Left lung (tissue), 10 donors: ENCODE measurements around the gene CCDC27. TPM values are rescaled to one million over a fixed set of nuclear protein-coding genes. Genes with fewer than 3 reads are reported as not detected.

Source experiments
- ATAC-seq: fragments of 200-7000 bp; cut with Tn5 transposase; one replicate; pipeline ENCODE4 v1.9.1; 2020; ENCODE audit warnings: moderate library complexity
- DNase-seq, 4 donors: peaks; one replicate each; pipeline ENCODE4 v3.0.0-alpha.2; 2013 to 2020
- H3K27ac ChIP-seq, 2 donors: fragments of 200-600 bp; sonication (generic) in 1 of 2; one replicate each; pipeline versions ENCODE4 v1.5.0 to v1.8.0; 2020 to 2021
- H3K27me3 ChIP-seq, 2 donors: fragments of 200-600 bp; sonication (generic) in 1 of 2; one replicate each; pipeline versions ENCODE4 v1.5.0 to v1.8.0; 2020 to 2021
- H3K36me3 ChIP-seq, 2 donors: fragments of 200-600 bp; sonication (generic) in 1 of 2; one replicate each; pipeline versions ENCODE4 v1.5.0 to v1.8.0; 2020 to 2021
- H3K4me1 ChIP-seq, 2 donors: fragments of 200-600 bp; one replicate each; pipeline ENCODE4 v1.8.0; 2021
- H3K4me3 ChIP-seq, 2 donors: fragments of 200-600 bp; sonication (generic) in 1 of 2; one replicate each; pipeline versions ENCODE4 v1.5.0 to v1.8.0; 2020 to 2021; ENCODE audit warnings: mild to moderate bottlenecking in 1 of 2
- H3K9me3 ChIP-seq, 2 donors: fragments of 200-600 bp; sonication (generic) in 1 of 2; one replicate each; pipeline versions ENCODE4 v1.5.0 to v1.8.0; 2020 to 2021
- CTCF ChIP-seq, 2 donors: fragments of 200-600 bp; sonication (generic) in 1 of 2; IDR thresholded peaks; one replicate each; pipeline versions ENCODE4 v1.5.0 to v1.8.0; 2021; ENCODE audit warnings: antibody characterized with exemption in 2 of 2
- intact Hi-C, 2 donors: fragments of 100-400 bp; cut with DNase I; formaldehyde crosslinking; loops; one replicate each; pipeline versions ENCODE4 v1.11.2 to v1.14.2; 2022
- polyA plus RNA-seq, 6 donors: library from polyadenylated mRNA; unstranded; fragments of 120-200 nt; gene quantifications; one replicate each; pipeline ENCODE4 v1.2.1, GENCODE V29; 2013; ENCODE audit not compliant: insufficient read length in 6 of 6
- total RNA-seq, 2 donors: library from RNA; stranded (reverse); fragmentation: NEBNext Ultra II Directional; extraction: Animal tissue kit (Norgen Biotek cat#: 25700); gene quantifications; one replicate each; pipeline ENCODE4 v1.2.1, GENCODE V29; 2021
- donor health status: DM: no; HTN: yes; CAD: no.
- donor health status: DM: no; HTN: no; CAD: no.

Gene CCDC27
- total and polyA plus RNA-seq, 8 donors = 0.17 to 0.31 (median 0.25) TPM; not detected in 2

DNA sequence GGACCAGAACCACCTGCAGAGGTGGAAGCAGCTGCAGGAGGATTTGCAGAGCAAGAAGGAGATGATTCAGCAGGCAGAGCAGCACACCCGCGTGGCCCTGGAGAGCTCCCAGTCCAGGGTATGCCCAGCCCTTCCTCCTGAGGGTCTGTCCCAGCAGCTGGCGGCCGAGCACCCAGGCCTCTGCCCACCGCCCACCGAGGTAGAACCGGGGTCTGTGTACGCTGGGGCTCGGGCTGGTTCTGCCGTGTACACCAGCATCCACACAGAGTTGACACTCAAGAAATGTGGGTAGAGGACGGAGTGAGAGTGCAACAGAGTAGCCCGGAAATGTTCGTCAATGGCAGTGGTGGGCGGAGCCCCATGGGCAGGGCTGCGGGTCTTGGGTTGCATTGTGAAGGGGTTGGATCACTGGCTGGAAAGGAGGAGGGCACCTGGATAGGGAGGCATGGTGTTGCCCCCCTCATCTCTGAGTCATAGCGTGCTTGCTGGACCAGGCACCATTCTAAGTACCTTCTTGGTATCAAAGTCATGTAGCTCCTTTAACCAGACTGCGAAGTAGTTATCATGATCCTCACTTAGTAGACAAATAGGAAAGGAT lies 15.2 kb downstream of the CCDC27 start:
- H3K4me1 ChIP-seq = peaks cover 4 to 9% of the 10 kb centered on the region in 2 donors
- H3K27me3 ChIP-seq = peaks cover 0 to 56% of the 10 kb centered on the region in 2 donors
- intact Hi-C loops = no loop called here
- H3K9me3 ChIP-seq = no peaks in the 10 kb centered on the region
- H3K27ac ChIP-seq = no peak overlapping the region
- DNase-seq = peak in 1 of 4 donors; percentile 55
- ATAC-seq = no peak
- no peak overlapping the region for H3K4me3 ChIP-seq
- no peaks in the 10 kb centered on the region for H3K36me3 ChIP-seq
- TF ChIP-seq CTCF (IDR thresholded peaks at IDR 0.05) = no peak

GRCh38 chr1:3768811-3769390 lies 16.7 kb downstream of the CCDC27 start:
- ATAC-seq (no peak), DNase-seq (peak in 1 of 4 donors; percentile 55)
- H3K27ac ChIP-seq = no peak overlapping the region
- no peak for TF ChIP-seq CTCF (IDR thresholded peaks at IDR 0.05)
- H3K9me3 ChIP-seq = no peaks in the 10 kb centered on the region
- intact Hi-C loops = no loop called here
- no peak overlapping the region for H3K4me3 ChIP-seq
- H3K27me3 ChIP-seq = peaks cover 0 to 54% of the 10 kb centered on the region in 2 donors
- H3K36me3 ChIP-seq = no peaks in the 10 kb centered on the region
- H3K4me1 ChIP-seq = peaks cover 4 to 13% of the 10 kb centered on the region in 2 donors

DNA sequence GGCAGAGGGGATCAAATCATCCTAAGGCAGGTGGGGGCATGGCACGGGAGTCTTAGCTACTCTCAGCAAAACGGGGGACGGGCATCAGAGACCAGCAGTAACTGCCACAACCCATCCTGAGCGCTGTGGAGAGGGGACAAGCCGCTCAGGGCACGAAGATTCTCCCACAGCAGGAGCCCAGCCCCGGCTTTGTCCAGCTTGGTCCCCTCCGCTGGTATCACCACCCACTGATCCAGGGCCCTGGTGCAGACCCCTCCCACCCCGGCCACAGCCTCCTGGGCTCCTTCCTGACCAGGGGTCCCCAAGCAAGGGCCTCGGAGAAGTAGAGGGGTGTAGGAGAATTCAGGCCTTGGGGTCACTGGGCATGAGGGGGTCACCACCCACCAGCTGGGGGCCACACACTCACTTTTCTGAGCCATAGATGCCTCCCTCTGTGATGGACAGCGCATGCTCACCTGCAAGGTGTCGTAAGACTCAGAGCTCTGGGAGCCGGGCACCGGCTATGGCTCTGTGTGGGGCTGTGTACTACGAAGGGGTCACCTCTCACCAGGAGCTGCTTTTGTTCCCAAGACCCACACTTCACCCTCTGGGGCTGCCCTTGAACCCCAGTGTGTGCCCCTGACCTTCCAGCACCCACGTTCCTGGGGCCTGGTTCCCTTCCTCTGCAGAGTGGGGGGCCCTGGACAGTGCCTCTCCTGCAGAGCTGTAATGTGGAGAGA lies 18.0 kb downstream of the CCDC27 start:
- no peak for ATAC-seq
- Histone ChIP-seq H3K27ac (no peak overlapping the region), H3K27me3 (peaks cover 0 to 53% of the 10 kb centered on the region in 2 donors)

DNA sequence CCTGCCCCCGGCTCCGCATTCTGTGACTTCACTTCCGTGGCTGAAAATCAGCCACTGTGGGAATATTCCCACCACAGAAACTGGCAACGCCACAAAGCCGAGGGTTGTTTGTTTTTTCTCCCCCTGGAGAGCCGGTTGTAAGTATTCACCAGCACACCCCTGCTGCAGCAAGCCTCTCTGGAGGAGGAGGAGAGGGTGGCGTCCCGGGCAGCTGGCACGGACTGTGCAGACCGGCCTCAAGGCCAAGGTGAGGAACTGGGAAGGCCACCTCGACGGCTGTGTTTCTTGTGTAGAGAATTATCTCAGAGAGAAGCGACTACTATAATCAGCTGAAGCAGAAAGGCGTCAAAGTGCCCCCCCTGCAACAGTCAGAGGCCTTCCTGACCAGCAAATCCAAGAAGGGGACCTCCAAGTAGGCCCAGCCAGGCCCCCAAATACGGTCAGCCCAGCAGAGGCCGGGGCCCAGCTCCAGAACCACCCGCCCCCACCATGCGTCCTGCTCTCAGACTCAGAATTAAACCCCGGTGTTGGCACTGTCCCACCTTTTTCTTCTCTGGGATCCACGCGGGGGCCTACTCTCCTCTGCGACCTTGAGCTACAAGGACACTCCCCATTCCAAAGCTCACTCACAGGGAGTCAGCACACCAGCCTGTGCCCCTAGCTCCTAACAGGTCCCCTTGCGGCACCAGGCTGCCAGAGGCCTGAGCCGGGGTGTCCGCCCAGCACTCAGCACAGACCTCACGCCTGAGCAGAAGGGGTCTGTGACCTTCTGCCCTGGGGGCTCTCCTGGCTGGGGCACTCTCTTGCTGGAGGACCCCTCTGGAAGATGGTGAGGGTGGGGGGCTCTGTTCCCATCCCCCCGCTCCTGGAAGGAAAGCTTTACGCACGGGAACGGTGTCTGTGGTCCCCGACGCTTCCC lies 19.1 kb downstream of the CCDC27 start:
- Histone ChIP-seq H3K27me3 (peaks cover 0 to 53% of the 10 kb centered on the region in 2 donors), H3K27ac (no peak overlapping the region), H3K36me3 (no peaks in the 10 kb centered on the region), H3K4me3 (peak overlapping the region; percentile 50 to 62), H3K9me3 (no peaks in the 10 kb centered on the region), H3K4me1 (peaks cover 4 to 30% of the 10 kb centered on the region in 2 donors)
- TF ChIP-seq CTCF (IDR thresholded peaks at IDR 0.05) = no peak
- intact Hi-C loops = no loop called here
- ATAC-seq (no peak), DNase-seq (peak in 1 of 4 donors; percentile 57)

More for the DNA sequence above, 18.0 kb downstream of the CCDC27 start:
- peaks cover 4 to 18% of the 10 kb centered on the region in 2 donors for H3K4me1 ChIP-seq
- H3K4me3 ChIP-seq = no peak overlapping the region
- peak in 1 of 4 donors; percentile 47 for DNase-seq
- no peak for TF ChIP-seq CTCF (IDR thresholded peaks at IDR 0.05)
- H3K9me3 ChIP-seq = no peaks in the 10 kb centered on the region
- intact Hi-C loops = no loop called here
- no peaks in the 10 kb centered on the region for H3K36me3 ChIP-seq
